Mucosa of rectum (tissue), 2 donors: ENCODE data around the gene PCDHGA1.
A peak's percentile ranks its signal among the peaks of the same experiment; 100 is the strongest.
"Not testable (repeated sequence)": the region's sequence is repeated elsewhere in the genome, so short reads cannot be mapped to it uniquely, and the experiment has no call there.

ENCODE experiments used
- H3K27ac ChIP-seq, 2 donors: one replicate each; pipeline ENCODE4 v1.7.0; 2013; ENCODE audit warnings: inconsistent platforms in 2 of 2, low read depth in 2 of 2, low read length in 2 of 2
- H3K27me3 ChIP-seq, 2 donors: one replicate each; pipeline ENCODE4 v1.7.0; 2013; ENCODE audit warnings: low read length in 2 of 2; ENCODE audit not compliant: control insufficient read depth in 2 of 2, insufficient read depth in 2 of 2
- H3K36me3 ChIP-seq, 2 donors: one replicate each; pipeline ENCODE4 v1.7.0; 2013; ENCODE audit warnings: low read length in 2 of 2; ENCODE audit not compliant: control insufficient read depth in 2 of 2, insufficient read depth in 2 of 2
- H3K4me1 ChIP-seq, 2 donors: one replicate each; pipeline ENCODE4 v1.7.0; 2013; ENCODE audit warnings: low read length in 2 of 2, mild to moderate bottlenecking in 1 of 2; ENCODE audit not compliant: control insufficient read depth in 2 of 2, insufficient read depth in 2 of 2
- H3K4me3 ChIP-seq, 2 donors: one replicate each; pipeline ENCODE4 v1.7.0; 2013; ENCODE audit warnings: low read length in 2 of 2
- H3K9ac ChIP-seq, 2 donors: one replicate each; pipeline ENCODE4 v1.7.0; 2013; ENCODE audit warnings: low read length in 2 of 2, low read depth in 1 of 2, mild to moderate bottlenecking in 1 of 2
- H3K9me3 ChIP-seq, 2 donors: one replicate each; pipeline ENCODE4 v1.7.0; 2013; ENCODE audit warnings: low read length in 2 of 2; ENCODE audit not compliant: control insufficient read depth in 2 of 2
- donor health status: healthy.
- donor health status: Normal muscosa, but diverticular disease.

Gene PCDHGA1

DNA sequence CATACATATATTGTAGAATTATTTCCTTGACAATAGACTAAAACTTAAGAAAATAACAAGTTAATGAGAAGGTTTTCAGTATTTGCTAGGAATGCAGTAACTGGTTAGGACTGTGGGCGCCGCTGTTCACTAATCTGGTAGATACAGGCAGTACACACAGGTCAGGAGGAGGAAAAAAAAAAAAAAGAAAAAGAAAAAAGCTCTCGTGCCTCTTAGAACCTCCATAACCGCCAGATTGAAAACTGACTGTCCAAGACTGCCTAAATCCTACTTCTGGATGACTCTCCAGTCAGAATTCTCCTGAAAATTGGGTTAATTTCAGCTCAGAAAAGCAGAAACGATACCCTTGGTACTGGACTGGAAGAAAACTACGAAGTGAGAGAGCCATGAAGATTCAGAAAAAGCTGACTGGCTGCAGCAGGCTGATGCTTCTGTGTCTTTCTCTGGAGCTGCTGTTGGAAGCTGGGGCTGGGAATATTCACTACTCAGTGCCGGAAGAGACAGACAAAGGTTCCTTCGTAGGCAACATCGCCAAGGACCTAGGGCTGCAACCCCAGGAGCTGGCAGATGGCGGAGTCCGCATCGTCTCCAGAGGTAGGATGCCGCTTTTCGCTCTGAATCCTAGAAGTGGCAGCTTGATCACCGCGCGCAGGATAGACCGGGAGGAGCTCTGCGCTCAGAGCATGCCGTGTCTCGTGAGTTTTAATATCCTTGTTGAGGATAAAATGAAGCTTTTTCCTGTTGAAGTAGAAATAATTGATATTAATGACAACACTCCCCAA, at the start of gene PCDHGA1:
TSS of gene PCDHGA1 (plus strand) at position 216 of the 782 bp plus-strand sequence.
- Histone ChIP-seq H3K27ac (no peak within 1 kb of the TSS), H3K4me1 (no peaks in the 10 kb centered on the region), H3K9me3 (peaks cover 10 to 20% of the 10 kb centered on the region in 2 donors), H3K4me3 (peak within 1 kb of the TSS in 1 of 2 donors; percentile 46), H3K36me3 (no peaks in the 10 kb centered on the region), H3K9ac (no peak within 1 kb of the TSS), H3K27me3 (no peaks in the 10 kb centered on the region)

DNA sequence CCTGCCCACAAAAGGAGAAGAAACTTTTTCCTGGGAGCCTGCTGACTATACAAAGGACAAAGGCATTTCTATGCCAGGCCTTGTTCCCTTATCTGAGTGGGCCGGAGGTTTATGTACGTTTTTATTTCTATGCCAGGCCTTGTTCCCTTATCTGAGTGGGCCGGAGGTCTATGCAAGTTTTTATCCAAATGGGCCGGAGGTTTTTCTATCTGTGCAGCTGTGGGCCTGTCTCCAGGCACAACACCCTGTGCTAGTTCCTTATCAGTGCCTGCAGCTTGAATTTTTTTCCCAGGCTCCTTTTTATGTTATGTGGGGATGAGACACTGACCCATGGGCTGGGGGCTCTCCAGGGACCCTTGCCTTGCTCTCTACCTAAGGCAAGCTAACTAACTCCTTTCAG, 31.9 kb upstream of the PCDHGA1 start:
- no peak overlapping the region for H3K27ac ChIP-seq
- no peaks in the 10 kb centered on the region for H3K4me1 ChIP-seq
- no peak overlapping the region for H3K4me3 ChIP-seq
- H3K36me3 ChIP-seq, result peaks cover 2 to 4% of the 10 kb centered on the region in 2 donors
- H3K9me3 ChIP-seq, result peaks cover 39 to 43% of the 10 kb centered on the region in 2 donors
- no peaks in the 10 kb centered on the region for H3K27me3 ChIP-seq
- no peak overlapping the region for H3K9ac ChIP-seq

DNA sequence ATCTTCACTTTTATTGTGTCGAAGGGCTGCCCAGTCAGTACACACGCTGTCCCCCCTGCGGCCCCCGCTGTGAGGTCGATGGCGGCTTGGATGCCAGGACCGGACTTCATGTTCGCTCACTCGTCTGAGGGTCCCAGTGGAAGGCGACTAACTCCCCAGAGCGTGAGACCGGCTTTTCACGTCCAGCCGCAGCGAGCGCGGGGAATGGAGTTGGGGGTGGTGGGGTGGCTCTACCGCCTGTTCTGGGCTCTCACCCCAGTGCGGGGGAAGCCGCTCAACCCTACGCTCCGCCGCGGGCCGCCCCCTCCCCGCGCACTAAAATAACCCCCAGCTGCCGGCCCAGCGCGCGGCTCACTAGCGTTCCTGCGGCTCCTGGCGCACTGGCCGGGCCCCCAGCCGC, 26.6 kb upstream of the PCDHGA1 start, which contains the start of gene SLC25A2:
TSS of gene SLC25A2 (minus strand) at position 294 of the 400 bp plus-strand sequence. CDS start at position 110, 184 bp downstream.
- Histone ChIP-seq H3K27me3 (no peaks in the 10 kb centered on the region), H3K27ac (no peak within 1 kb of the TSS), H3K4me1 (no peaks in the 10 kb centered on the region), H3K36me3 (peaks cover 0 to 2% of the 10 kb centered on the region in 2 donors), H3K9ac (no peak within 1 kb of the TSS), H3K9me3 (peaks cover 40 to 43% of the 10 kb centered on the region in 2 donors), H3K4me3 (no peak within 1 kb of the TSS)

DNA sequence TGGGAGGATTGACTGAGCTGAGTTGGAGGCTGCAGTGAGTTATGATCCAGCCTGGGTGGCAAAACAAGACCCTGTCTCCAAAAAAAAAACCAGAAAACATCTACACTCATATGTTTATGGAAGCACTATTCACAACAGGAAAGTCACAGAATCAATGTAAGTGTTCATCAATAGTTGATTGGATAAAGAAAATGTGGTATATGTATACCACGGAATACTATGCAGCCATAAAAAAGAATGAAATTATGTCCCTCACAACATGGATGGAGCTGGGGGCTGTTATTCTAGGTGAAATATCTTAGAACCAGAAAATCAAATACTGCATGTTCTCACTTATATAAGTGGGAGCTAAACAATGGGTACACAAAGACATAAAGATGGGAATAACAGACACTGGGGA, 23.7 kb upstream of the PCDHGA1 start:
- no peaks in the 10 kb centered on the region for H3K27me3 ChIP-seq
- no peak overlapping the region for H3K9ac ChIP-seq
- peaks cover 1 to 5% of the 10 kb centered on the region in 2 donors for H3K36me3 ChIP-seq
- H3K4me1 ChIP-seq, result no peaks in the 10 kb centered on the region
- H3K4me3 ChIP-seq, result no peak overlapping the region
- H3K27ac ChIP-seq, result no peak overlapping the region
- H3K9me3 ChIP-seq, result peaks cover 35 to 42% of the 10 kb centered on the region in 2 donors

DNA sequence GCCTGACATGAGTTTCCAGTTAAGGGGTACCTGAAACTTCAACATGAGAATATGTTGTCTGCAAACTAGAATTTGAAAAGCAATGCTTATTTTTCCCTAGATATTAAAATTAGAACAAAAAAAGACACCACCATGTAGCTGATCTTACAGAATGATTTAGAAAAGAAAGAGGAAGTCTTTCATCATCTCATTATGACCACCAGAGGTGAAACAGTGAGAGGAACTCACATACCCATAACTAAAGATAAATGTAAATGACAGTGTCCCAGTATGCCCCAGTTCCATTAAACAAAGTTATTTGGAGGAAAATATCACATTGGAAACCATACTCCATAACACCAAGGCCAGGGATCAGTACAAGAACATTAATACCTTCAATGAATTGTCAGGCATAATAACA, 16.6 kb upstream of the PCDHGA1 start:
- no peak overlapping the region for H3K4me3 ChIP-seq
- no peaks in the 10 kb centered on the region for H3K27me3 ChIP-seq
- H3K36me3 ChIP-seq, result peaks cover 12 to 22% of the 10 kb centered on the region in 2 donors
- no peak overlapping the region for H3K27ac ChIP-seq
- no peak overlapping the region for H3K9ac ChIP-seq
- no peaks in the 10 kb centered on the region for H3K4me1 ChIP-seq
- peaks cover 45 to 50% of the 10 kb centered on the region in 2 donors for H3K9me3 ChIP-seq

DNA sequence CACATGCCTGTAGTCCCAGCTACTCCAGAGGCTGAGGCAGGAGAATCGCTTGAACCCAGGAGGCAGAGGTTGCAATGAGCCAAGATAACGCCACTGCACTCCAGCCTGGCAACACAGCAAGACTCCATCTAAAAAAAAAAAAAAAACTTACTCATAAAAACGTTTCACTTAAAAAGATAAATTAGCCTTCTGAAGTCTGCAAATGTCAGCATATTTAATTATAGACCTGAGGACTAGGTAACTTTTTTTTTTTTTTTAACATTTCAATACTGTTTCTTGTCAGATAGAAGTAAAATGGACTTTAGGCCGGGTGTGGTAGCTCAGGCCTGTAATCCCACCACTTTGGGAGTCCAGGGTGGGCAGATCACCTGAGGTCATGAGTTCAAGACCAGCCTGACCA, 13.4 kb upstream of the PCDHGA1 start:
- H3K36me3 ChIP-seq, result peaks cover 19 to 31% of the 10 kb centered on the region in 2 donors
- H3K27me3 ChIP-seq, H3K27ac ChIP-seq, H3K4me3 ChIP-seq, H3K9ac ChIP-seq, H3K4me1 ChIP-seq: not testable (repeated sequence)
- H3K9me3 ChIP-seq, result peaks cover 50 to 57% of the 10 kb centered on the region in 2 donors

DNA sequence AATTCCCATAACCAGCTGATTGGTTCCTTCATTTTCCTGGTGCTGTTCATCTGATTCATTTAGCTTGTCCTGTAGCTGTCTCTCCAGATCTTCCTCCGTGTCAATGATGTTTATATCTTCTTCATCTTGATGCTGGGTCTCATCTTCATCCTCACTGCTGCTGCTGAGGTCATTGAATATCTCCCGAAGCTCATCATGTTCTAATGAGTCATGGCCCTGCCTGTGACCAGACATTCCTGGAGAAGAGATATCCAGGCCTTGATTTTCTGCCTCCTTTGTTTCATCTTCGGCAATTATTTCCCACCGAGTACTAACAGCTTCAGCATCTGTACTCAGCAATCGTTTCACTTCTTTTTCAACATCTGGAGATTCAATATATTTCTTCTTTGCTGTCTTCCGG, 11.1 kb upstream of the PCDHGA1 start:
- Histone ChIP-seq H3K27me3 (no peaks in the 10 kb centered on the region), H3K4me3 (peak overlapping the region; percentile 93 to 97), H3K4me1 (peaks cover 4 to 8% of the 10 kb centered on the region in 2 donors), H3K27ac (no peak overlapping the region), H3K36me3 (peaks cover 19 to 31% of the 10 kb centered on the region in 2 donors), H3K9me3 (peaks cover 43 to 51% of the 10 kb centered on the region in 2 donors), H3K9ac (no peak overlapping the region)

DNA sequence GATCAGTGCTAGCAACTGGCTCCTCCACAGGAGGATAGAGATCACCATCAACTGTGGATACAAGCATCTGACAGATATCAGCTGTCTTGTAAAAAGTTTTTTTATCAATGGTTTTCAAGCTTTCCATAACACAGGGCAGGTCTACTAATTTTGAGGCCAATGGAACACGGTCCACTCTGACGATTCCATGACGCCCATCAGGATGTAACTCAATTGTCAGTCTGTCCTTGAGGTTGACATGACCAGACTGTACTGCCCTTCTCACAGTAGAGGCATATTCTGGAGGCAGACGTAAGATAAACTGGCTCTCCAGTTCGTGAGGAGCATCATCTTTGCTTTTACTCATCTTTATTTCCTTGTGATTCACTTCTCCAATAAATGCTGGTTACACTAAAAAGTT, 10.6 kb upstream of the PCDHGA1 start:
- H3K27ac ChIP-seq, result no peak overlapping the region
- H3K36me3 ChIP-seq, result peaks cover 19 to 31% of the 10 kb centered on the region in 2 donors
- H3K4me3 ChIP-seq, result peak overlapping the region; percentile 93 to 97
- H3K27me3 ChIP-seq, result no peaks in the 10 kb centered on the region
- H3K4me1 ChIP-seq, result peaks cover 4 to 8% of the 10 kb centered on the region in 2 donors
- H3K9ac ChIP-seq, result no peak overlapping the region
- H3K9me3 ChIP-seq, result peaks cover 43 to 47% of the 10 kb centered on the region in 2 donors

DNA sequence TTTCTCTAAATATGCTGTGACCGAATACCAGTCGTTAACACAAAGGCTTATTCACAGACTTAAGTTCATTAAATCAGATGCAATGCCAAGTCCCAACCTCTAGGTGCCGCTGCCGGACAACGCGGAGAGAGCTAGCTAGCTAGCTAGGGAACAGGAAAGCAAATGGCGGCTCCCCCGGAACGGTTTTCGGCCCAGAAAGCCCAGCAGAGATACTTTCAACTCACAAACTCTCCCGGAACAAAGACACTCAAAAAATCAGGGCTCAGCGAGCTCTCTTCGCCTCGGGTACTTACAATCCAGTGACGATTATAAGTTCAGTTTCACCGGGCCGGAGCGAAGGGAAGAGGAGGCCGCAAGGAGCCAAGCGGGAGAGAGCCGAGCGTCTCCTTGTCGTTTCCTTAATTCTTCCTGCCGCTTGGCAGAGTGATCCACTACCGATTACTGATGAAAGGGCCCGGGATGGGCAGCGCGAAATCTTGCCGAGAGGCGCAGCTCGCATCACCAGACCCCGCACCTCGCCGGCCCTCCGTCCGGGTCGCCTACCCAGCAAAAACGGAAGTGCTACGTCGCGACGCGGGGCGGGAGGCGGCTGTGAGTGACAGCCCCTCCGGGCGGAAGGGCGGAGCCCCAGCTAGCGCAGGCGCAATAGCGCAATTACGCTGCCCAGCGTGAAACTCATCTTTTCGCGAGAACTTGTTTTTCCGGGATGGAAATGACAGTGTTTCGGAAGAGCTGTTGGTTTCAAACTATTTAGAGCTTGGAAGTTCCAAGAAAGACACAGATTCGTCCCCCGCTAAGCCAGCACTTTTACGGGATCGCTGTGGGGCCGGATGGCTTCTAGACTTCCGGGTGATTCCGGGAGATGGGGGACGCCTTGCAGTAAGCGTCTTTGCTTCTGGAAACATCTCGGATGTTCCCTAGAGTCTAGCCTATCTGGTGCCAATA, 9.8 kb upstream of the PCDHGA1 start, which contains the start of gene TAF7:
TSS of gene TAF7 (minus strand) at position 560 of the 945 bp plus-strand sequence. CDS start 740 bp downstream, outside the sequence.
- H3K9ac ChIP-seq, result peak within 1 kb of the TSS; percentile 81 to 95
- peaks cover 35 to 41% of the 10 kb centered on the region in 2 donors for H3K9me3 ChIP-seq
- peak within 1 kb of the TSS; percentile 86 to 94 for H3K27ac ChIP-seq
- peaks cover 4 to 8% of the 10 kb centered on the region in 2 donors for H3K4me1 ChIP-seq
- no peaks in the 10 kb centered on the region for H3K27me3 ChIP-seq
- H3K36me3 ChIP-seq, result peaks cover 19 to 26% of the 10 kb centered on the region in 2 donors
- peak within 1 kb of the TSS; percentile 93 to 97 for H3K4me3 ChIP-seq
